HG02798 (cell line): ENCODE data around the gene SREBF2.

Source experiments
- ATAC-seq: cut with Tn5 transposase; IDR thresholded peaks from one replicate; pipeline ENCODE4 v1.9.1; 2021; ENCODE audit warnings: mild to moderate bottlenecking; ENCODE audit not compliant: unreplicated experiment, poor library complexity

Gene SREBF2

GRCh38 chr22:41905411-41906202 lies 72.7 kb downstream of the SREBF2 start:
- no peak for ATAC-seq

- ATAC-seq: no peak
These were observed 73.9 kb downstream of the SREBF2 start for GRCh38 chr22:41906822-41907221.

- ATAC-seq: no peak
These were observed 74.8 kb downstream of the SREBF2 start for GRCh38 chr22:41907436-41908401.

- no peak for ATAC-seq
These were observed 75.8 kb downstream of the SREBF2 start for GRCh38 chr22:41908411-41909309.

GRCh38 chr22:41909310-41910049 lies 76.6 kb downstream of the SREBF2 start:
- no peak for ATAC-seq

- no peak for ATAC-seq
These were observed 77.4 kb downstream of the SREBF2 start for GRCh38 chr22:41910050-41911000.

GRCh38 chr22:41911001-41911611 lies 78.2 kb downstream of the SREBF2 start:
- ATAC-seq: no peak

GRCh38 chr22:41912338-41913039 lies 79.6 kb downstream of the SREBF2 start:
- no peak for ATAC-seq

GRCh38 chr22:41913040-41913719 lies 80.3 kb downstream of the SREBF2 start:
- ATAC-seq: no peak

GRCh38 chr22:41913842-41914534 lies 81.1 kb downstream of the SREBF2 start:
- ATAC-seq: no peak

- ATAC-seq: peak; percentile 5
These were observed 81.7 kb downstream of the SREBF2 start for GRCh38 chr22:41914611-41915034.

- ATAC-seq: peak; percentile 24
These were observed 82.3 kb downstream of the SREBF2 start, which contains the start of gene SHISA8 for GRCh38 chr22:41915035-41915785. Gene SHISA8 (minus strand): TSS chr22:41915074. CDS start chr22:41914667, 407 bp downstream.

GRCh38 chr22:41915786-41916493 lies 83.0 kb downstream of the SREBF2 start:
- no peak for ATAC-seq

- no peak for ATAC-seq
These were observed 83.9 kb downstream of the SREBF2 start for GRCh38 chr22:41916745-41917358.
